Keratinocyte (primary cell): Measurements from ENCODE around the gene GLRB. TPM values are rescaled to one million over a fixed set of nuclear protein-coding genes. Genes with fewer than 3 reads are reported as not detected.

Experiments
- DNase-seq: peaks from one replicate; pipeline ENCODE4 v3.0.0-alpha.2; 2011; ENCODE audit warnings: low read depth, missing footprints, low spot score
- FAIRE-seq: peaks from 2 replicates; lab custom pipeline; 2011; peaks lifted over from hg19 to GRCh38; lab: Jason Lieb, UNC
- H2AFZ ChIP-seq: 2 replicates; pipeline ENCODE4 v1.6.0; 2012; ENCODE audit warnings: low read length, control low read depth, inconsistent platforms; ENCODE audit not compliant: control insufficient read depth
- H3K27ac ChIP-seq: 2 replicates; pipeline ENCODE4 v1.5.1; 2011; ENCODE audit warnings: low read length; ENCODE audit not compliant: control insufficient read depth, insufficient read depth
- H3K27me3 ChIP-seq: 3 replicates; pipeline ENCODE4 v1.6.0; 2011; ENCODE audit warnings: low read length; ENCODE audit not compliant: control insufficient read depth, insufficient read depth; ENCODE audit errors: extremely low read depth
- H3K36me3 ChIP-seq, 2 experiments: 2 replicates in 1 of 2; 3 replicates in 1 of 2; pipeline ENCODE4 v1.5.1; 2011; ENCODE audit warnings: low read length in 2 of 2, mild to moderate bottlenecking in 1 of 2; ENCODE audit not compliant: control insufficient read depth in 2 of 2, insufficient read depth in 2 of 2; ENCODE audit errors: extremely low read depth in 1 of 2
- H3K4me1 ChIP-seq: 3 replicates; pipeline ENCODE4 v1.5.1; 2011; ENCODE audit warnings: low read length; ENCODE audit not compliant: control insufficient read depth, insufficient read depth; ENCODE audit errors: extremely low read depth
- H3K4me2 ChIP-seq: 3 replicates; pipeline ENCODE4 v1.6.0; 2011; ENCODE audit warnings: low read depth, low read length; ENCODE audit not compliant: control insufficient read depth, insufficient read depth; ENCODE audit errors: extremely low read depth
- H3K4me3 ChIP-seq, 3 experiments: fragments of 200-600 bp in 1 of 3; sonication (generic) in 1 of 3; 2 replicates in 2 of 3; 3 replicates in 1 of 3; pipeline ENCODE4 v1.5.1; 2011 to 2016; ENCODE audit warnings: low read length in 3 of 3, mild to moderate bottlenecking in 3 of 3, control low read depth in 2 of 3, inconsistent platforms in 1 of 3, low read depth in 1 of 3, mixed read lengths in 1 of 3, mixed run types in 1 of 3, moderate library complexity in 1 of 3; ENCODE audit not compliant: control insufficient read depth in 2 of 3, insufficient read depth in 2 of 3; ENCODE audit errors: extremely low read depth in 1 of 3
- H3K79me2 ChIP-seq: 2 replicates; pipeline ENCODE4 v1.6.0; 2012; ENCODE audit warnings: low read length; ENCODE audit not compliant: control insufficient read depth, insufficient read depth
- H3K9ac ChIP-seq: 3 replicates; pipeline ENCODE4 v1.6.0; 2011; ENCODE audit warnings: low read length; ENCODE audit not compliant: control insufficient read depth, insufficient read depth; ENCODE audit errors: extremely low read depth
- H3K9me1 ChIP-seq: 3 replicates; pipeline ENCODE4 v1.6.0; 2011; ENCODE audit warnings: low read length; ENCODE audit not compliant: control insufficient read depth, insufficient read depth; ENCODE audit errors: extremely low read depth
- H3K9me3 ChIP-seq: 2 replicates; pipeline ENCODE4 v1.5.1; 2012; ENCODE audit warnings: low read depth, low read length; ENCODE audit not compliant: control insufficient read depth
- H4K20me1 ChIP-seq: 3 replicates; pipeline ENCODE4 v1.6.0; 2011; ENCODE audit warnings: low read length; ENCODE audit not compliant: control insufficient read depth, insufficient read depth; ENCODE audit errors: extremely low read depth
- EZH2 ChIP-seq: IDR thresholded peaks from one replicate; pipeline ENCODE4 v1.6.1; 2012; ENCODE audit warnings: inconsistent platforms, mild to moderate bottlenecking, low read length, moderate library complexity
- dilution Hi-C: fragments of 300-500 bp; cut with MboI; formaldehyde crosslinking; loops from one replicate; pipeline ENCODE4 v1.7.0; 2020; ENCODE audit warnings: low sequenced_read_pairs; ENCODE audit not compliant: extremely low pct_ligation_motif_present
- polyA plus RNA-seq, 5 experiments: library from polyadenylated mRNA; depleted of rRNA in 3 of 5; stranded (reverse) in 3 of 5; stranded (forward) in 1 of 5; unstranded in 1 of 5; fragments of >200 nt; gene quantifications; 1 replicate in 1 of 5; 2 replicates in 3 of 5; 3 replicates in 1 of 5; pipeline versions ENCODE4 v1.2.1 to v1.2.3, GENCODE V29; 2011 to 2012; ENCODE audit warnings: missing spikeins in 2 of 5, low read depth in 1 of 5, low replicate concordance in 1 of 5
- TF ChIP-seq, protein P1 (sequence below), 3 experiments: IDR thresholded peaks in 1 of 3; conservative IDR thresholded peaks in 1 of 3; optimal IDR thresholded peaks in 1 of 3; 2 replicates in 2 of 3; 3 replicates in 1 of 3; pipeline versions ENCODE3 to v1.5.1; 2011; ENCODE audit warnings: low read length in 3 of 3, mild to moderate bottlenecking in 3 of 3, moderate library complexity in 2 of 3, control low read depth in 1 of 3, inconsistent platforms in 1 of 3; ENCODE audit not compliant: insufficient read depth in 2 of 3; ENCODE audit errors: extremely low read depth in 1 of 3

The GLRB gene
- polyA plus RNA-seq, 1 donor (not counting 4 experiments of a cell fraction or from before 2014, with no cell fraction given) = 1.0 TPM

DNA sequence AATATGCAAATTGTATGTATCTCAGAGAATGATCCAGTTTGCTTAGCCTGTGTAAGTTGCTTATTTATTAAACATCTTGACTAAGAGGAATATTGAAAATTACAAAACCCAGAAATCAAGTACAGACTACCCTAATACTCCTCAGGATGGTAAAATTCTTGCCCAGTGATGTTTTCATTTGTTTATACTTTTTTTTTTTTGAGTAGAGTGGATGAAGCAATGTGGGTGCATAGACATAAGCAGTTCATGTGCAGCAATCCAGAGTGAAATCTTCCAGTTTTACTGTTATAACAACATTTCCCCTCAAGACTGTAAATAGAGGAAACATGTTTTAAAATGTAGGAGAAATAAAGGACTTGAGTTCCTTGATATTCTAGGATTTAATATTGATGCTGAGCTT lies 4.7 kb downstream of the GLRB start:
- H3K79me2 ChIP-seq = no peaks in the 10 kb centered on the region
- H3K27ac ChIP-seq = no peak overlapping the region
- no peak for DNase-seq
- H2AFZ ChIP-seq = no peak overlapping the region
- H4K20me1 ChIP-seq = no peaks in the 10 kb centered on the region
- H3K36me3 ChIP-seq = no peaks in the 10 kb centered on the region
- no peaks in the 10 kb centered on the region for H3K27me3 ChIP-seq
- H3K9me1 ChIP-seq = no peaks in the 10 kb centered on the region
- dilution Hi-C loops = no loop called here
- H3K4me2 ChIP-seq = no peak overlapping the region
- H3K9me3 ChIP-seq = no peaks in the 10 kb centered on the region
- peaks cover 5% of the 10 kb centered on the region for H3K4me1 ChIP-seq
- H3K9ac ChIP-seq = no peak overlapping the region
- FAIRE-seq = no peak
- H3K4me3 ChIP-seq = no peak overlapping the region
- TF ChIP-seq EZH2 = no peak
- TF ChIP-seq, protein P1, sequence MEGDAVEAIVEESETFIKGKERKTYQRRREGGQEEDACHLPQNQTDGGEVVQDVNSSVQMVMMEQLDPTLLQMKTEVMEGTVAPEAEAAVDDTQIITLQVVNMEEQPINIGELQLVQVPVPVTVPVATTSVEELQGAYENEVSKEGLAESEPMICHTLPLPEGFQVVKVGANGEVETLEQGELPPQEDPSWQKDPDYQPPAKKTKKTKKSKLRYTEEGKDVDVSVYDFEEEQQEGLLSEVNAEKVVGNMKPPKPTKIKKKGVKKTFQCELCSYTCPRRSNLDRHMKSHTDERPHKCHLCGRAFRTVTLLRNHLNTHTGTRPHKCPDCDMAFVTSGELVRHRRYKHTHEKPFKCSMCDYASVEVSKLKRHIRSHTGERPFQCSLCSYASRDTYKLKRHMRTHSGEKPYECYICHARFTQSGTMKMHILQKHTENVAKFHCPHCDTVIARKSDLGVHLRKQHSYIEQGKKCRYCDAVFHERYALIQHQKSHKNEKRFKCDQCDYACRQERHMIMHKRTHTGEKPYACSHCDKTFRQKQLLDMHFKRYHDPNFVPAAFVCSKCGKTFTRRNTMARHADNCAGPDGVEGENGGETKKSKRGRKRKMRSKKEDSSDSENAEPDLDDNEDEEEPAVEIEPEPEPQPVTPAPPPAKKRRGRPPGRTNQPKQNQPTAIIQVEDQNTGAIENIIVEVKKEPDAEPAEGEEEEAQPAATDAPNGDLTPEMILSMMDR (optimal IDR thresholded peaks at IDR 0.05 in 1 of 3, IDR thresholded peaks at IDR 0.05 in 1 of 3, conservative IDR thresholded peaks at IDR 0.05 in 1 of 3; ENCODE audit: extremely low read depth in 1 of 3, insufficient read depth in 2 of 3, low read length in 3 of 3) = no peak

DNA sequence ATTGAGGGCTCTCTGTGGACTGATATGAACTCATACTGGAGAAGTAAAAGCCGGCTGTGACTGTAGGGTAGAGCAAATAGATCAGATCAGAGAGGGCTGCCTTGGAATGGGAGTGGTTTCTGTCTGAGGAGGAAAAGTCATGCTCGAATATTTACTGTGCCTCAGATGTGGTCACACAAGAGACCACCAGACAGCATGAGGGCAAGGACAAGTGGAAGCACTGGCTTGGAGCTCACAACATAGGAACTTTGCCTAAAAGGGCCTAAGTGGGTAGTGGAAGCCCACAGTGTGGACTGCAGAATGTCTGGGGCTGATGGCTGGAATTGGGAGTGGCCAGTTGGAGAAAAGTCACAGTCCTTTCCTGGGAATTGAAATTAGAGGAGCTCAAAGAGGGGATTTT lies 19.8 kb downstream of the GLRB start:
- H3K27me3 ChIP-seq = no peaks in the 10 kb centered on the region

More for the DNA sequence above, 19.8 kb downstream of the GLRB start:
- no peak for FAIRE-seq
- no peaks in the 10 kb centered on the region for H3K9me3 ChIP-seq
- no peaks in the 10 kb centered on the region for H4K20me1 ChIP-seq
- dilution Hi-C loops = no loop called here
- no peak overlapping the region for H3K27ac ChIP-seq
- DNase-seq = no peak
- H3K9ac ChIP-seq = no peak overlapping the region
- no peaks in the 10 kb centered on the region for H3K36me3 ChIP-seq
- H2AFZ ChIP-seq = no peak overlapping the region
- H3K9me1 ChIP-seq = no peaks in the 10 kb centered on the region
- no peaks in the 10 kb centered on the region for H3K4me1 ChIP-seq
- no peaks in the 10 kb centered on the region for H3K79me2 ChIP-seq
- no peak overlapping the region for H3K4me3 ChIP-seq
- H3K4me2 ChIP-seq = no peak overlapping the region
- no peak for TF ChIP-seq EZH2
- TF ChIP-seq, protein P1 (optimal IDR thresholded peaks at IDR 0.05 in 1 of 3, IDR thresholded peaks at IDR 0.05 in 1 of 3, conservative IDR thresholded peaks at IDR 0.05 in 1 of 3; ENCODE audit: extremely low read depth in 1 of 3, insufficient read depth in 2 of 3, low read length in 3 of 3) = no peak
